Thoracic aorta (tissue), 2 donors: Measurements from ENCODE around the gene FIBP. TPM values are rescaled to one million over a fixed set of nuclear protein-coding genes. Genes with fewer than 3 reads are reported as not detected.

ENCODE experiments used
- ATAC-seq: fragments of 150-250 bp; one replicate; pipeline ENCODE4 v1.8.0; 2017; ENCODE audit warnings: low read depth; ENCODE audit not compliant: insufficient number of reproducible peaks, low FRiP score
- DNase-seq: peaks from one replicate; pipeline ENCODE4 v3.0.0-alpha.2; 2020; ENCODE audit warnings: low spot score
- H3K27ac ChIP-seq, 2 donors: fragments of 200-600 bp; sonication (generic); 1 replicate in 1 of 2; 2 replicates in 1 of 2; pipeline ENCODE4 v1.5.1; 2016; ENCODE audit warnings: mild to moderate bottlenecking in 2 of 2, moderate library complexity in 2 of 2
- H3K27me3 ChIP-seq: fragments of 200-600 bp; sonication (generic); replicated peaks from 2 replicates; pipeline ENCODE4 v1.6.0; 2016; ENCODE audit warnings: mild to moderate bottlenecking; ENCODE audit not compliant: insufficient read depth
- H3K36me3 ChIP-seq: fragments of 200-600 bp; sonication (generic); one replicate; pipeline ENCODE4 v1.5.1; 2016
- H3K4me1 ChIP-seq, 2 donors: fragments of 200-600 bp; sonication (generic); 1 replicate in 1 of 2; 2 replicates in 1 of 2; pipeline versions ENCODE4 v1.5.1 to v1.6.0; 2016; ENCODE audit warnings: low read depth in 2 of 2, mild to moderate bottlenecking in 1 of 2; ENCODE audit not compliant: control insufficient read depth in 1 of 2
- H3K4me3 ChIP-seq: fragments of 200-600 bp; sonication (generic); 2 replicates; pipeline ENCODE4 v1.5.1; 2016; ENCODE audit warnings: mild to moderate bottlenecking
- H3K9me3 ChIP-seq: fragments of 200-600 bp; sonication (generic); 2 replicates; pipeline ENCODE4 v1.5.1; 2016
- total RNA-seq, 2 donors: library from RNA; depleted of rRNA; stranded (reverse); fragments of >200 nt; gene quantifications; one replicate each; pipeline versions ENCODE4 v1.1.0 to v1.2.3, GENCODE V29; 2016
- TF ChIP-seq, protein P1 (sequence below): fragments of 200-600 bp; sonication (generic); IDR thresholded peaks from one replicate; pipeline ENCODE4 v1.5.1; 2019; ENCODE audit warnings: antibody characterized with exemption

The FIBP gene
- total RNA-seq, 2 donors from 2014 or later = 50.4 to 111 TPM

DNA sequence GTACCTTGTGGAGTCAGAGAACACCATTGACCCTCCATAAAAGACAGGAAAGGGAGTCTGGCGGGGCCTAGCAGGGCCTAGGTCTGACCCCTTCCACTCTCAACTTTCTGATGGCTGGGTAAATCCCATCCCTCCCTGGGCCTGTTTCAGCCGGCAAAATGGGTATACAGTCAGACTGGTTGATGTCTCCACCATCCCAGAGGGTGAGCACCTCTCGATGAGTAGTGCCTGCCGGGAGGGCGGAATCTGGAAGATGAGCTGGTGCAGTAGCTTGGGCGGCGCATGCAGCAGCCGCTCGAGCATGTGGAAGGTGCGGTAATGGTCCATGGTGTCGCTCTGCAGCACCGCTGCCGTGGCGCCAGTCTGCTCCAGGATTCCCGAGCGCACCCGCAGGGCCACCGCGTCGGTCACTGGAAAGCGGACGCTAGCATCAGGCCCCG lies 528 bp downstream of the FIBP start:
- Histone ChIP-seq H3K27me3 (no peaks in the 10 kb centered on the region), H3K4me3 (peak overlapping the region; percentile 76), H3K9me3 (no peaks in the 10 kb centered on the region), H3K27ac (peak overlapping the region; percentile 85 to 93), H3K36me3 (peaks cover 15% of the 10 kb centered on the region), H3K4me1 (peaks cover 21 to 51% of the 10 kb centered on the region in 2 donors)
- no peak for DNase-seq
- peak; percentile 0 for ATAC-seq
- TF ChIP-seq, protein P1, sequence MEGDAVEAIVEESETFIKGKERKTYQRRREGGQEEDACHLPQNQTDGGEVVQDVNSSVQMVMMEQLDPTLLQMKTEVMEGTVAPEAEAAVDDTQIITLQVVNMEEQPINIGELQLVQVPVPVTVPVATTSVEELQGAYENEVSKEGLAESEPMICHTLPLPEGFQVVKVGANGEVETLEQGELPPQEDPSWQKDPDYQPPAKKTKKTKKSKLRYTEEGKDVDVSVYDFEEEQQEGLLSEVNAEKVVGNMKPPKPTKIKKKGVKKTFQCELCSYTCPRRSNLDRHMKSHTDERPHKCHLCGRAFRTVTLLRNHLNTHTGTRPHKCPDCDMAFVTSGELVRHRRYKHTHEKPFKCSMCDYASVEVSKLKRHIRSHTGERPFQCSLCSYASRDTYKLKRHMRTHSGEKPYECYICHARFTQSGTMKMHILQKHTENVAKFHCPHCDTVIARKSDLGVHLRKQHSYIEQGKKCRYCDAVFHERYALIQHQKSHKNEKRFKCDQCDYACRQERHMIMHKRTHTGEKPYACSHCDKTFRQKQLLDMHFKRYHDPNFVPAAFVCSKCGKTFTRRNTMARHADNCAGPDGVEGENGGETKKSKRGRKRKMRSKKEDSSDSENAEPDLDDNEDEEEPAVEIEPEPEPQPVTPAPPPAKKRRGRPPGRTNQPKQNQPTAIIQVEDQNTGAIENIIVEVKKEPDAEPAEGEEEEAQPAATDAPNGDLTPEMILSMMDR = no peak

DNA sequence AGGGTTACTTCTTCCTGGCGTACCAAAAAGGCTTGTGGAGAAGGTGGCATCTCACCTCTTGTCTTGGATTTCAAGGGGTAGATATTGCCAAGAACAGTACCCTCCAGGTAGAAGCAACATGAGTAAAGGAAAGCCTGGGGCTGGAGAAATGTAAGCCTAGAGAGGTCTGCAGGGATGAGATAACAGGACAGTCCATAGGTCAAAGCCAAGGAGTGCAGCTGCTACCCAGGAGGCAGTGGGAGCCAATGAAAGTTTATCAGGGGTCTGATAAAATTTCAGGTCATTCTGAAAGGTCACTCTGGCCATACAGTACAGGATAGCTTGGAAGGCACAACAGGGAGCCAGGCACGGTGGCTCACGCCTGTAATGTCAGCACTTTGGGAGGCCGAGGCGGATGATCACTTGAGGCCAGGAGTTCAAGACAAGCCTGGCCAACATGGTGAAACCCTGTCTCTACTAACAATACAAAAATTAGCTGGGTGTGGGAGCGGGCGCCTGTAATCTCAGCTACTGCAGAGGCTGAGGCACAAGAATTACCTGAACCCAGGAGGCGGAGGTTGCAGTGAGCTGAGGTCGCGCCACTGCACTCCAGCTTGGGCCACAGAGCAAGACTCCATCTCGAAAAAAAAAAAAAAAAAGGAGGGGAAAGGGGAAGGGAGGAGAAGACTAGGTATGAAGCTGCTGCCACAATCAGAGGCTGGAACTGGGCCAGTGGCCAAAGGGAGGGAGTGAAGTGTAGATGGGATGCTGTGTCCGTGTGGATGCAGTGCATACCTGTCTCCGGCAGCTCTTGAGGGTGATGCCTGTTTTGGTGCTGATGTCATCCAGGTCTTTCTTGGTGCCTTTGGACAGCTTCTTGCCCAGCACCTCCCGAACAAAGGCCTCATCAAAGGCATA lies 1.2 kb downstream of the FIBP start:
- Histone ChIP-seq H3K9me3 (no peaks in the 10 kb centered on the region), H3K36me3 (peaks cover 16% of the 10 kb centered on the region), H3K27ac (peak overlapping the region; percentile 85 to 93), H3K4me3 (peak overlapping the region; percentile 76), H3K4me1 (peaks cover 15 to 44% of the 10 kb centered on the region in 2 donors), H3K27me3 (no peaks in the 10 kb centered on the region)
- TF ChIP-seq, protein P1 = no peak
- DNase-seq (no peak), ATAC-seq (no peak)

DNA sequence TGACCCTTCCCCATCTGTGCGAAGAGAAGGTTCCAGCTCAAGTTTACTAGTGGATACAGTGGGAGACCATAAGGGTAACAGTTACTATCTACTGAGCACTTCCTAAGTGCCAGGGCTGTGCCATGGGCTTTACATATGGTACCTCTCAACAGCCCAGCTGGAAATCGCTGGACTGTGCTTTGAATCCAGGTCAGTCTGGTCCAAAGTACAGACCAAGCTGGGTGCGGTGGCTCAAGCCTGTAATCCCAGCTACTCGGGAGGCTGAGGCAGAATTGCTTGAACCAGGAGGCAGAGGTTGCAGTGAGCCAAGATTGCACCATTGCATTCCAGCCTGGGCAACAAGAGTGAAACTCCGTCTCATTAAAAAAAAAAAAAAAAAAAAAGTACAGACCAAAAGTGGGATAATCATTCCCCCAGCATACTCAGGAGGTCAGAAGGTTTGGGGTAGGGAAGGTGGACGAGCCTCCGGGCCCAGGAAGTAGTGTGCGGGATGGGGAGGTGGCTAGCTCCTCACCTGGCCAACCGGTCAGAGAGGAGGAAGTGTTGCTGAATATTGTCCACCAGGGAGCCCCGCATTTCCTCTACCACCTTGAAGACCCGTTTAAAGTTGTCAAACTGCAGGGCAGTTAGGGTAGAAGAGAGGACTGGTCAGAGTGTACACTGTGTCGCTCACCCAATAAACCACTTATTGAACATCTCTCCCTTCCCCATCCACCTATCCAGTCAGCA lies 2.3 kb downstream of the FIBP start:
- Histone ChIP-seq H3K36me3 (peaks cover 16% of the 10 kb centered on the region), H3K4me1 (peaks cover 11 to 34% of the 10 kb centered on the region in 2 donors), H3K27ac (no peak overlapping the region), H3K27me3 (no peaks in the 10 kb centered on the region), H3K9me3 (no peaks in the 10 kb centered on the region), H3K4me3 (no peak overlapping the region)
- DNase-seq (no peak), ATAC-seq (no peak)
- TF ChIP-seq, protein P1 = no peak

DNA sequence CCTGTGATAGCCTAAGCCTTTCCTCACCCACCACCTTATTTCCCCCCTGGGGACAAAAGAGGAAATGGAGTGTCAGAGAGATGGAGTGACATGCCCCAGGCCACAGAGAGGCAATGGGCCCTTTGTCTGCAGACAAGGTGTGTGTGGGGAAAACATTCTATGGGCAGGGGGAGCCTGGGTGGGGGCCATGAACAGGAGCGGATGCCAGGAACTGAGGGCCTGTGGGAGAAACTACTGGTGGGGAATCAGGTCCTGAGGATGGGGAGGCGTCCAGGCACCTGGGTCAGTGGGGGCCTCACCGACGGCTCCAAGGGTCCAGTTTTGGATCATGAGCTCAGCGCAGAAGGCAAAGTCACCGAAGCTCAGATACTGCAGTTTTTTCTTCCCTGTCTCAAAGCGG lies 3.0 kb downstream of the FIBP start:
- Histone ChIP-seq H3K36me3 (peaks cover 16% of the 10 kb centered on the region), H3K27ac (no peak overlapping the region), H3K4me1 (peaks cover 11 to 34% of the 10 kb centered on the region in 2 donors), H3K4me3 (no peak overlapping the region), H3K27me3 (no peaks in the 10 kb centered on the region), H3K9me3 (no peaks in the 10 kb centered on the region)
- ATAC-seq (no peak), DNase-seq (no peak)
- TF ChIP-seq, protein P1 = no peak

DNA sequence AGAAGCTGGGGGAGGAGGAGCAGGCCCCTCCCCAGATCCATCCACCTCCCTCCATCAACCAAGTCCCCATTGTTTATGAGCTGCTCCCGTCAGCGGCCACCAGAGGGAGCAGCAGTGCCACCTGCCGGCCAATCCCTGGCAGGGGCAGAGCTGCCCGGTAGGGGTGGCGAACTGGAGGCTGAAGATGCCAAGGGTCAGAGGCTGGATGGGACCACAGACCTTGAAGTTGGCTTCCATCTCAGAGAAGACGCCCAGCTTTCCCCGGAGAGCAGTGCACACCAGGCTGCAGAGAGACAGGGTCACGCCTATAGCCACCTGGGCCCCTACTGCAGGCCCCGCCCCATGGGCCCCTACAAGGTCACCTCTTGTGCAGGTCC lies 3.6 kb downstream of the FIBP start:
- TF ChIP-seq, protein P1 = peak; percentile 97
- Histone ChIP-seq H3K4me3 (no peak overlapping the region), H3K36me3 (peaks cover 16% of the 10 kb centered on the region), H3K9me3 (no peaks in the 10 kb centered on the region), H3K27ac (no peak overlapping the region), H3K4me1 (peaks cover 11 to 30% of the 10 kb centered on the region in 2 donors), H3K27me3 (no peaks in the 10 kb centered on the region)
- ATAC-seq = no peak
- no peak for DNase-seq
